Activated T-helper 1 cell treated with anti-CD3 and anti-CD28 coated beads, Interleukin-12 subunit alpha, Interleukin-12 subunit beta, Interleukin-2, Interleukin-4 antibody, amounts not matched to agents 30 ng/mL and 10 ng/mL and 1 ng/mL, durations not matched to agents 14 hours and 24 hours and 36 hours (primary cell): ENCODE results near the gene HIPK2. TPM values are rescaled to one million over a fixed set of nuclear protein-coding genes. Genes with fewer than 3 reads are reported as not detected.

Experiments
- DNase-seq: peaks from one replicate; pipeline ENCODE4 v3.0.0; 2021; ENCODE audit warnings: low spot score
- H3K27ac Mint-ChIP-seq: one replicate; pipeline ENCODE4 v1.8.0; 2021; ENCODE audit warnings: mild to moderate bottlenecking, mixed read lengths
- H3K27me3 Mint-ChIP-seq: one replicate; pipeline ENCODE4 v1.8.0; 2022; ENCODE audit warnings: mild to moderate bottlenecking, moderate library complexity, mixed read lengths; ENCODE audit not compliant: insufficient read depth
- H3K36me3 Mint-ChIP-seq: one replicate; pipeline ENCODE4 v1.8.0; 2021; ENCODE audit warnings: low read depth, mixed read lengths
- H3K4me1 Mint-ChIP-seq: one replicate; pipeline ENCODE4 v1.8.0; 2021; ENCODE audit warnings: low read depth, mixed read lengths
- H3K4me3 Mint-ChIP-seq: one replicate; pipeline ENCODE4 v1.8.0; 2021; ENCODE audit warnings: mild to moderate bottlenecking, moderate library complexity, mixed read lengths
- H3K9me3 Mint-ChIP-seq: one replicate; pipeline ENCODE4 v1.8.0; 2021; ENCODE audit warnings: mixed read lengths
- intact Hi-C: fragments of 100-400 bp; cut with micrococcal nuclease; formaldehyde crosslinking; loops from one replicate; pipeline ENCODE4 v1.15.1; 2024
- total RNA-seq: library from RNA; stranded (reverse); gene quantifications from 2 replicates; pipeline ENCODE4 v1.2.3, GENCODE V29; 2022

Gene HIPK2
- total RNA-seq, 1 donor from 2014 or later: 28.3 TPM

- Mint-ChIP-seq H3K4me1 (peaks cover 59% of the 10 kb centered on the region), H3K9me3 (no peaks in the 10 kb centered on the region), H3K27me3 (peaks cover 8% of the 10 kb centered on the region), H3K27ac (peak overlapping the region; percentile 72), H3K4me3 (peak overlapping the region; percentile 99), H3K36me3 (peaks cover 22% of the 10 kb centered on the region)
- intact Hi-C loops: loop anchor here (1.0 to 10.0 kb wide), 11 partner anchors 94 to 701 kb away; partner anchors contain the start of genes KDM7A, MKRN1 and PARP12
- peak; percentile 43 for DNase-seq
Measured at GRCh38 chr7:139775829-139776266, 1.9 kb downstream of the HIPK2 start.

GRCh38 chr7:139774376-139774775 is 3.4 kb downstream of the HIPK2 start:
- Mint-ChIP-seq H3K4me3 (peak overlapping the region; percentile 48), H3K36me3 (peaks cover 22% of the 10 kb centered on the region), H3K9me3 (no peaks in the 10 kb centered on the region), H3K4me1 (peaks cover 67% of the 10 kb centered on the region), H3K27ac (peak overlapping the region; percentile 21), H3K27me3 (peaks cover 5% of the 10 kb centered on the region)
- intact Hi-C loops: loop anchor here (1.0 to 10.0 kb wide), 5 partner anchors 102 to 600 kb away; partner anchors contain the start of gene PARP12
- DNase-seq: no peak

GRCh38 chr7:139773371-139773770 is 4.4 kb downstream of the HIPK2 start:
- peak overlapping the region; percentile 43 for H3K4me3 Mint-ChIP-seq
- peak overlapping the region; percentile 61 for H3K27ac Mint-ChIP-seq
- H3K27me3 Mint-ChIP-seq: no peaks in the 10 kb centered on the region
- peaks cover 67% of the 10 kb centered on the region for H3K4me1 Mint-ChIP-seq
- no peaks in the 10 kb centered on the region for H3K9me3 Mint-ChIP-seq
- intact Hi-C loops: loop anchor here (1.0 to 10.0 kb wide), 5 partner anchors 15 to 601 kb away; partner anchors contain the start of gene PARP12
- no peak for DNase-seq
- H3K36me3 Mint-ChIP-seq: peaks cover 20% of the 10 kb centered on the region

GRCh38 chr7:139772873-139773272 is 4.9 kb downstream of the HIPK2 start:
- Mint-ChIP-seq H3K36me3 (peaks cover 20% of the 10 kb centered on the region), H3K27ac (no peak overlapping the region), H3K9me3 (no peaks in the 10 kb centered on the region), H3K27me3 (no peaks in the 10 kb centered on the region), H3K4me3 (no peak overlapping the region), H3K4me1 (peaks cover 72% of the 10 kb centered on the region)
- no peak for DNase-seq
- intact Hi-C loops: loop anchor here (1.0 to 10.0 kb wide), 5 partner anchors 14 to 602 kb away; partner anchors contain the start of gene PARP12

GRCh38 chr7:139772115-139772514 is 5.7 kb downstream of the HIPK2 start:
- H3K27me3 Mint-ChIP-seq: no peaks in the 10 kb centered on the region
- no peak overlapping the region for H3K4me3 Mint-ChIP-seq
- DNase-seq: no peak
- peaks cover 20% of the 10 kb centered on the region for H3K36me3 Mint-ChIP-seq
- intact Hi-C loops: loop anchor here (2.0 to 10.0 kb wide), 4 partner anchors 13 to 603 kb away; partner anchors contain the start of gene PARP12
- H3K4me1 Mint-ChIP-seq: peaks cover 80% of the 10 kb centered on the region
- H3K27ac Mint-ChIP-seq: no peak overlapping the region
- H3K9me3 Mint-ChIP-seq: no peaks in the 10 kb centered on the region

GRCh38 chr7:139771001-139771956 is 6.5 kb downstream of the HIPK2 start:
- Mint-ChIP-seq H3K27ac (peak overlapping the region; percentile 4), H3K9me3 (no peaks in the 10 kb centered on the region), H3K4me1 (peaks cover 80% of the 10 kb centered on the region), H3K4me3 (no peak overlapping the region), H3K27me3 (no peaks in the 10 kb centered on the region), H3K36me3 (peaks cover 20% of the 10 kb centered on the region)
- DNase-seq: no peak
- intact Hi-C loops: loop anchor here (10.0 kb wide), 3 partner anchors 294 to 604 kb away; partner anchors contain the start of gene PARP12

- DNase-seq: no peak
- Mint-ChIP-seq H3K4me3 (no peak overlapping the region), H3K27me3 (no peaks in the 10 kb centered on the region), H3K9me3 (no peaks in the 10 kb centered on the region), H3K36me3 (peaks cover 25% of the 10 kb centered on the region), H3K4me1 (peaks cover 75% of the 10 kb centered on the region), H3K27ac (peak overlapping the region; percentile 37)
- intact Hi-C loops: loop anchor here (10.0 kb wide), 3 partner anchors 295 to 605 kb away; partner anchors contain the start of gene PARP12
Measured at GRCh38 chr7:139769761-139770160, 8.0 kb downstream of the HIPK2 start.

- peaks cover 29% of the 10 kb centered on the region for H3K36me3 Mint-ChIP-seq
- peaks cover 68% of the 10 kb centered on the region for H3K4me1 Mint-ChIP-seq
- H3K9me3 Mint-ChIP-seq: no peaks in the 10 kb centered on the region
- H3K27ac Mint-ChIP-seq: peak overlapping the region; percentile 61
- intact Hi-C loops: no loop called here
- no peak for DNase-seq
- H3K4me3 Mint-ChIP-seq: peak overlapping the region; percentile 20
- no peaks in the 10 kb centered on the region for H3K27me3 Mint-ChIP-seq
Measured at GRCh38 chr7:139769066-139769465, 8.7 kb downstream of the HIPK2 start.

- peaks cover 23% of the 10 kb centered on the region for H3K36me3 Mint-ChIP-seq
- peaks cover 61% of the 10 kb centered on the region for H3K4me1 Mint-ChIP-seq
- H3K9me3 Mint-ChIP-seq: no peaks in the 10 kb centered on the region
- intact Hi-C loops: no loop called here
- no peaks in the 10 kb centered on the region for H3K27me3 Mint-ChIP-seq
- DNase-seq: no peak
- H3K27ac Mint-ChIP-seq: peak overlapping the region; percentile 61
- peak overlapping the region; percentile 2 for H3K4me3 Mint-ChIP-seq
Measured at GRCh38 chr7:139768249-139768824, 9.5 kb downstream of the HIPK2 start.

GRCh38 chr7:139767561-139767982 is 10.2 kb downstream of the HIPK2 start:
- intact Hi-C loops: loop anchor here (2.0 kb wide), 1 partner anchor 37 kb away; no protein-coding TSS in a partner anchor
- DNase-seq: peak; percentile 32
- Mint-ChIP-seq H3K36me3 (peaks cover 23% of the 10 kb centered on the region), H3K4me1 (peaks cover 61% of the 10 kb centered on the region), H3K27ac (peak overlapping the region; percentile 61), H3K4me3 (peak overlapping the region; percentile 2), H3K27me3 (no peaks in the 10 kb centered on the region), H3K9me3 (no peaks in the 10 kb centered on the region)

- H3K4me1 Mint-ChIP-seq: peaks cover 73% of the 10 kb centered on the region
- H3K27ac Mint-ChIP-seq: no peak overlapping the region
- H3K27me3 Mint-ChIP-seq: no peaks in the 10 kb centered on the region
- intact Hi-C loops: no loop called here
- no peak for DNase-seq
- peaks cover 22% of the 10 kb centered on the region for H3K36me3 Mint-ChIP-seq
- no peak overlapping the region for H3K4me3 Mint-ChIP-seq
- no peaks in the 10 kb centered on the region for H3K9me3 Mint-ChIP-seq
Measured at GRCh38 chr7:139765143-139765542, 12.7 kb downstream of the HIPK2 start.

- DNase-seq: no peak
- H3K4me3 Mint-ChIP-seq: no peak overlapping the region
- no peaks in the 10 kb centered on the region for H3K9me3 Mint-ChIP-seq
- peaks cover 66% of the 10 kb centered on the region for H3K4me1 Mint-ChIP-seq
- intact Hi-C loops: no loop called here
- peaks cover 22% of the 10 kb centered on the region for H3K36me3 Mint-ChIP-seq
- no peaks in the 10 kb centered on the region for H3K27me3 Mint-ChIP-seq
- H3K27ac Mint-ChIP-seq: no peak overlapping the region
Measured at GRCh38 chr7:139763330-139763729, 14.5 kb downstream of the HIPK2 start.
